ENCODE measurements around the gene FGF21. TPM values are rescaled to one million over a fixed set of nuclear protein-coding genes. Genes with fewer than 3 reads are reported as not detected.

The FGF21 gene, protein sequence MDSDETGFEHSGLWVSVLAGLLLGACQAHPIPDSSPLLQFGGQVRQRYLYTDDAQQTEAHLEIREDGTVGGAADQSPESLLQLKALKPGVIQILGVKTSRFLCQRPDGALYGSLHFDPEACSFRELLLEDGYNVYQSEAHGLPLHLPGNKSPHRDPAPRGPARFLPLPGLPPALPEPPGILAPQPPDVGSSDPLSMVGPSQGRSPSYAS
- total RNA-seq, result not detected
- total RNA-seq (2013), result not detected
- total RNA-seq, result 0 to 0.06 (median 0) reads per million in 29 experiments

DNA sequence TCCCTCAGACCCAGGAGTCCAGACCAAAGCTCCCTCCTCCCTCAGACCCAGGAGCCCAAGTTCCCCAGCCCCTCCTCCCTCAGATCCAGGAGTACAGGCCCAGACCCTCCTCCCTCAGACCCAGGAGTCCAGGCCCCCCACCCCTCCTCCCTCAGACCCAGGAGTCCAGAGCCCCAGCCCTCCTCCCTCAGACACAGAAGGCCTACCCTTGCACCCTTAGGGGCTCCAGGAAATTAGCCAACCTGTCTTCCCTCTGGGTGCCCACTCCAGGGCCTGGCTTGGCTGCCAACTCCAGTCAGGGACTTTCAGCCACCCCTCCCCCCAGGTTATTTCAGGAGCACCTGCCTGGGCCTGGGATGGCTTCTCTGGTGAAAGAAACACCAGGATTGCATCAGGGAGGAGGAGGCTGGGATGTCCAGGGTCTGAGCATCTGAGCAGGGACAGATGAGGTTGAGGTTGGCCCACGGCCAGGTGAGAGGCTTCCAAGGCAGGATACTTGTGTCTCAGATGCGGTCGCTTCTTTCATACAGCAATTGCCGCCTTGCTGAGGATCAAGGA is at the start of gene FGF21:
Gene FGF21 (plus strand): TSS at position 441 of the 558 bp plus-strand sequence. CDS start 713 bp downstream, outside the sequence.
- no peak within 1 kb of the TSS for H3K4me3 ChIP-seq (ENCODE audit: control insufficient read depth in 1 of 2, extremely low read depth in 1 of 2, low read length in 1 of 2)
- Mint-ChIP-seq H3K4me3 (peak within 1 kb of the TSS in 1 of 3 donors; percentile 84), H3K9me3 (no peaks in the 10 kb centered on the region), H3K27ac (no peak within 1 kb of the TSS), H3K4me1 (peaks cover 12 to 19% (median 19%) of the 10 kb centered on the region in 3 donors), H3K36me3 (no peaks in the 10 kb centered on the region), H3K27me3 (peaks cover 20 to 31% of the 10 kb centered on the region in 2 donors)
- ATAC-seq (replicated peaks in 1 of 4), result no peak
- peaks cover 2 to 21% of the 10 kb centered on the region in 2 experiments for H3K4me1 ChIP-seq (ENCODE audit: control insufficient read depth in 1 of 2, extremely low read depth in 1 of 2, insufficient read depth in 2 of 2, low read length in 2 of 2)
- H3K36me3 ChIP-seq (ENCODE audit: control insufficient read depth in 2 of 2, extremely low read depth in 1 of 2, insufficient read depth in 1 of 2, low read length in 1 of 2), result no peaks in the 10 kb centered on the region
- ChIA-PET POLR2A (interaction anchor here in 1 of 2 donors (0.7 kb wide), 1 partner anchor 122 kb away, joined by 3 read pairs; no protein-coding TSS in a partner anchor), CTCF (no interaction called here)
- H3K27ac ChIP-seq (ENCODE audit: low read length), result no peak within 1 kb of the TSS
- no peaks in the 10 kb centered on the region for H3K9me3 ChIP-seq
- peaks cover 0 to 81% of the 10 kb centered on the region in 2 experiments for H3K27me3 ChIP-seq (replicated peaks in 1 of 2; ENCODE audit: control insufficient read depth in 2 of 2, extremely low read depth in 1 of 2, insufficient read depth in 2 of 2, low read length in 1 of 2)
- no peak for DNase-seq
- 72% methylated on average over 3 of the region's 4 CpGs for WGBS (ENCODE audit: insufficient coverage)

DNA sequence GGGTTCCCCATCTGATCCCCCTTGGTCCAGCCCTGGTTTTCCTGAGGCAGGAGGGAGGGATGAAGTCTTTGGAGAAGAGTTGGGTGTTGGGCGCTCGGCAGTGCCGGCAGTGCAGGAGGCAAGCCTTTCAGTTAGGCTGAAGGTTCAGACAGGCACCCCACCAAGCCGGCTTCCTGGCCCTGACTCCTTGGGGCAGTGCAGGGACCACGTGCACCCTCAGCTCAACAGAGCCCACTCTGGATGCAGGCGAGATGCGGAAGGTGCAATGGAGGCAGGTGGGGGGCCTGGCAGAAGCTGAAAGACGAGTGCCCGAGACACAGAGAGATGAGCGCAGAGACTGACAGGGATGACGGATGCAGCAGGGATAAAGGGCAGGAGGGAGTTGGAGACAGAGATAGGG is 46.9 kb upstream of the FGF21 start:
- peaks cover 0 to 9% of the 10 kb centered on the region in 2 experiments for H3K4me1 ChIP-seq (ENCODE audit: control insufficient read depth in 1 of 2, extremely low read depth in 1 of 2, insufficient read depth in 2 of 2, low read length in 2 of 2)
- Mint-ChIP-seq H3K27ac (no peak overlapping the region), H3K4me1 (peaks cover 7 to 16% (median 8%) of the 10 kb centered on the region in 3 donors), H3K36me3 (peaks cover 23% of the 10 kb centered on the region), H3K27me3 (no peaks in the 10 kb centered on the region), H3K4me3 (no peak overlapping the region), H3K9me3 (no peaks in the 10 kb centered on the region)
- H3K27ac ChIP-seq (ENCODE audit: low read length), result no peak overlapping the region
- H3K4me3 ChIP-seq (ENCODE audit: control insufficient read depth in 1 of 2, extremely low read depth in 1 of 2, low read length in 1 of 2), result no peak overlapping the region
- no peaks in the 10 kb centered on the region for H3K9me3 ChIP-seq
- CTCF ChIA-PET, result no interaction called here
- 96% methylated on average over 11 of the region's 11 CpGs for WGBS (ENCODE audit: insufficient coverage)
- POLR2A ChIA-PET, result no interaction called here
- peaks cover 0 to 6% of the 10 kb centered on the region in 2 donors for H3K36me3 ChIP-seq (ENCODE audit: control insufficient read depth in 2 of 2, extremely low read depth in 1 of 2, insufficient read depth in 1 of 2, low read length in 1 of 2)
- DNase-seq (no peak), ATAC-seq (replicated peaks in 1 of 4) (no peak)
- no peaks in the 10 kb centered on the region for H3K27me3 ChIP-seq (replicated peaks in 1 of 2; ENCODE audit: control insufficient read depth in 2 of 2, extremely low read depth in 1 of 2, insufficient read depth in 2 of 2, low read length in 1 of 2)

DNA sequence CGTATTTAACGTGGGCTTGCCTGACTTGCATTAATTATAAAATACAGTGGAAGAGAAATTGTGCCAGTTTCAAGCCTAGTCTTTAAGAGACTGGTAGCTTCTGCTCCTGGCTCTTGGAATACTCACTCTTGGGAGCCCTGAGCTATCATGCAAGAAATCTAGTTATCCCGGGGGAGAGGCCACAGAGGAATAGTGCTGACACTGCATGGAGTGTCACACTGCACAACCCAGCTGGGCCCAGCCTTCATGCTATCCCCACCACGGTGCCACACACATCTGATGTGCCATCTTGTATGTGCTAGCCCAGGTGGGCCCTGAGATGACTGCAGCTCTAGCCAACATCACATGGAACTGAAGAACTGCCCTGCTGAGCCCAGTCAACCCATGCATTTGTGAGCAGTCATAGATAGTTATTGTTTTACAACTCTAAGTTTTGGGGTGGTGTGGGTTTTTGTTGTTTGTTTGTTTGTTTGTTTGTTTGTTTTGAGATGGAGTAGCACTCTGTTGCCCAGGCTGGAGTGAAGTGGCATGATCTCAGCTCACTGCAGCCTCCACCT is 44.1 kb upstream of the FGF21 start:
- peaks cover 7% of the 10 kb centered on the region for H3K36me3 Mint-ChIP-seq
- no peaks in the 10 kb centered on the region for H3K9me3 Mint-ChIP-seq
- Histone ChIP-seq H3K4me1 (ENCODE audit: control insufficient read depth in 1 of 2, extremely low read depth in 1 of 2, insufficient read depth in 2 of 2, low read length in 2 of 2) (peaks cover 2 to 21% of the 10 kb centered on the region in 2 experiments), H3K36me3 (ENCODE audit: control insufficient read depth in 2 of 2, extremely low read depth in 1 of 2, insufficient read depth in 1 of 2, low read length in 1 of 2) (peaks cover 0 to 2% of the 10 kb centered on the region in 2 donors), H3K27me3 (replicated peaks in 1 of 2; ENCODE audit: control insufficient read depth in 2 of 2, extremely low read depth in 1 of 2, insufficient read depth in 2 of 2, low read length in 1 of 2) (no peaks in the 10 kb centered on the region), H3K27ac (ENCODE audit: low read length) (no peak overlapping the region), H3K4me3 (ENCODE audit: control insufficient read depth in 1 of 2, extremely low read depth in 1 of 2, low read length in 1 of 2) (no peak overlapping the region), H3K9me3 (no peaks in the 10 kb centered on the region)
- WGBS (ENCODE audit: insufficient coverage), result 95% methylated on average over 2 of the region's 4 CpGs
- no peak overlapping the region for H3K27ac Mint-ChIP-seq
- ATAC-seq (replicated peaks in 1 of 4), result no peak
- no peak for DNase-seq
- H3K27me3 Mint-ChIP-seq, result no peaks in the 10 kb centered on the region
- H3K4me1 Mint-ChIP-seq, result peaks cover 17 to 23% (median 20%) of the 10 kb centered on the region in 3 donors
- ChIA-PET POLR2A (no interaction called here), CTCF (interaction anchor here in 1 of 2 donors (0.7 kb wide), 1 partner anchor 308 kb away, joined by 8 read pairs; no protein-coding TSS in a partner anchor)
- no peak overlapping the region for H3K4me3 Mint-ChIP-seq

DNA sequence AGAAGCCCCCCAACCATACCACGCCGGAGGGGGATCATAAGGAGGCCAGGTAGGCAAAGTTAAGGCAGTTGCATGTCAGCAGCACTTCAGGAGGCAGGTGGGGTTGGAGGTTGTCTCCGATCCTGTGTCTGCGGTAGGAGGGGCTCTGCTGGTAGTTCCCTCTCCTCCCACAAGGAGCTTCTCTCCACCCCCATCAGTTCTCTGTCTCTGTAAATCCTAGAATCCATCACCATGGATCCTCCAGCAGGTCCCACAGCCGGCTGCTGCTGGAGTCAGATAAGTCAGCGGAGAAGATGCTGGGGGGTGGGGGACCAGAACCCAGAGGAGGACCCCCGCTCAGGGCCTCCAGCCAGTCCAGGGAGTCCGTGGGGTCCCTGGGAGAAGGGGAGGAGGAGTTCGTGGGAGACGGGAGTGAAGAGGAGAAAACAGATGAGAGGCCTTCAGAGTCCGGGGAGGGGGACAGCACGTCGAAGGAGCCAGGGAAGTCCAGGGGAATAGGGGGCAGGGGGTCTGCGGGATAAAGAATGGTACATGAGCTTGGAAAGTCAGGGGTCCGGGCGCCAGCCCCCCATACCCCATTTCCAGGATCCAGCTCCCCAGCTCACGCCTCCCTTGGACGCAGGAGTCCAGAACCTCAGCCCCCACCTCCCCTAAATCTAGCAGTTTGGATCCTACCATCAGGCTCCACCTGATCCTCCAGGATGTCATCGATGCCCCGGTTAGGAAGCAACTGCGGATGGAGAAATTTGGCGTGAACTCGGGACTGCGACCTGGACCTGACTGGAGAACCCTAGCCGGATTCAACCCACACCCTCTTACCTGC is 42.1 kb upstream of the FGF21 start:
- POLR2A ChIA-PET, result no interaction called here
- peak overlapping the region; percentile 84 to 86 (median 85) for H3K4me3 Mint-ChIP-seq
- CTCF ChIA-PET, result interaction anchor here in 1 of 2 donors (0.5 to 0.8 kb wide), 2 partner anchors 75 to 643 kb away, joined by 3 to 7 read pairs; no protein-coding TSS in a partner anchor
- no peaks in the 10 kb centered on the region for H3K9me3 ChIP-seq
- no peak for ATAC-seq (replicated peaks in 1 of 4)
- no peaks in the 10 kb centered on the region for H3K36me3 Mint-ChIP-seq
- H3K36me3 ChIP-seq (ENCODE audit: control insufficient read depth in 2 of 2, extremely low read depth in 1 of 2, insufficient read depth in 1 of 2, low read length in 1 of 2), result no peaks in the 10 kb centered on the region
- H3K27me3 Mint-ChIP-seq, result no peaks in the 10 kb centered on the region
- WGBS (ENCODE audit: insufficient coverage), result 5% methylated on average over 13 of the region's 25 CpGs
- no peak overlapping the region for H3K27ac ChIP-seq (ENCODE audit: low read length)
- peaks cover 17 to 20% (median 18%) of the 10 kb centered on the region in 3 donors for H3K4me1 Mint-ChIP-seq
- H3K27ac Mint-ChIP-seq, result peak overlapping the region in 1 of 2 donors; percentile 79
- H3K4me1 ChIP-seq (ENCODE audit: control insufficient read depth in 1 of 2, extremely low read depth in 1 of 2, insufficient read depth in 2 of 2, low read length in 2 of 2), result peaks cover 2 to 21% of the 10 kb centered on the region in 2 experiments
- H3K4me3 ChIP-seq (ENCODE audit: control insufficient read depth in 1 of 2, extremely low read depth in 1 of 2, low read length in 1 of 2), result peak overlapping the region; percentile 60 to 74
- no peaks in the 10 kb centered on the region for H3K27me3 ChIP-seq (replicated peaks in 1 of 2; ENCODE audit: control insufficient read depth in 2 of 2, extremely low read depth in 1 of 2, insufficient read depth in 2 of 2, low read length in 1 of 2)
- peak in 1 of 35 experiments; percentile 33 for DNase-seq
- no peaks in the 10 kb centered on the region for H3K9me3 Mint-ChIP-seq

DNA sequence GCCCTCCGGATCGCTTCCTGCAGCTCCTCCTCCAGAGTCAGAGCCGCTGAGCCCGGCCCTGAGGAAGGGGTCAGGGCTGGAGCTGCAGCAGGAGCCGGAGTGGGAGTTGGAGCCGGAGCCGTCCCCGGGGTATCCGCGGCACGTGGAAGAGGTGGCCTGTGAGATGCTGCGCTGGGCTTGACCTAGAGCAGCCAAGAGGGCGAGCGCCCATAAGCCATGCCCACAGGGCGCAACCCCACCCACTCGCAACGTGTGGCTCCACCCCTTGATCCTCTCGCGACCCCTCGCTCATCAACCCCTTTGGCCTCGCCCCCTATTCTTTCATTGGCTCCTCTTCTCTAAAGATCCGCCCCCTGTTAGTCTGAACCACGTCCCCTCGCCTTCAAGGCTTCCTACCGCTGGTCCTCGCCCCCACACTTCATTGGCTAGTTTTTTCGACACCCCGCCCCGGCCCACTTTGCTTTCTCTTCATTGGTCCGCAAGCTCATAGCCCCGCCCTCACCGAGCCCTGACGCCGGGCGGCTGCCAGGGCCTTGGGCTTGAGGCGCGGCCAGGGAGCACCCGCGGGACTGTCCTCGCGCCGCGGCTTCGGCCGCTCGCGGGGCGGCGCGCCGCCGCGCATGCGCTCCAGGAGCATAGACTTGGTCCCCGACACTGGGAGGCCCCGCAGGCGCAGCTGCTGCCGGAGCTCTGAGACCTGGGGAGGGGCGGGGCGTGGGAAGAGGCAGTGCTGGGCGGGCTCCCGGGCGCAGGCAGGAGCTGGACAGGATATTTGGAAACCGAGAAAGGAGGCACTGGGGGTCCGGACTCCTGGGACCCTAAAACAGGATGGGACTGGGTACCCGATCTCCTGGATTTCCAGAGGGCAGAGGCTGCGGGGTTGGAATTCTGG is 41.2 kb upstream of the FGF21 start:
- H3K9me3 Mint-ChIP-seq, result no peaks in the 10 kb centered on the region
- H3K4me3 Mint-ChIP-seq, result peak overlapping the region; percentile 84 to 86 (median 85)
- peak; percentile 92 to 95 (median 94) for ATAC-seq (replicated peaks in 1 of 4)
- peaks cover 16 to 21% (median 17%) of the 10 kb centered on the region in 3 donors for H3K4me1 Mint-ChIP-seq
- no peaks in the 10 kb centered on the region for H3K27me3 Mint-ChIP-seq
- peak overlapping the region; percentile 79 to 80 for H3K27ac Mint-ChIP-seq
- ChIA-PET POLR2A (interaction anchor here in 1 of 2 donors (0.5 kb wide), 1 partner anchor 17 kb away, joined by 8 read pairs; no protein-coding TSS in a partner anchor), CTCF (interaction anchor here (0.5 to 0.7 kb wide), 2 partner anchors 22 to 114 kb away, joined by 3 to 4 read pairs; no protein-coding TSS in a partner anchor)
- peaks cover 2 to 21% of the 10 kb centered on the region in 2 experiments for H3K4me1 ChIP-seq (ENCODE audit: control insufficient read depth in 1 of 2, extremely low read depth in 1 of 2, insufficient read depth in 2 of 2, low read length in 2 of 2)
- WGBS (ENCODE audit: insufficient coverage), result 1% methylated on average over 57 of the region's 67 CpGs
- DNase-seq, result peak; percentile 90 to 98 (median 95)
- peak overlapping the region; percentile 69 for H3K27ac ChIP-seq (ENCODE audit: low read length)
- no peaks in the 10 kb centered on the region for H3K36me3 Mint-ChIP-seq
- H3K27me3 ChIP-seq (replicated peaks in 1 of 2; ENCODE audit: control insufficient read depth in 2 of 2, extremely low read depth in 1 of 2, insufficient read depth in 2 of 2, low read length in 1 of 2), result no peaks in the 10 kb centered on the region
- no peaks in the 10 kb centered on the region for H3K36me3 ChIP-seq (ENCODE audit: control insufficient read depth in 2 of 2, extremely low read depth in 1 of 2, insufficient read depth in 1 of 2, low read length in 1 of 2)
- no peaks in the 10 kb centered on the region for H3K9me3 ChIP-seq
- peak overlapping the region; percentile 60 to 74 for H3K4me3 ChIP-seq (ENCODE audit: control insufficient read depth in 1 of 2, extremely low read depth in 1 of 2, low read length in 1 of 2)

Measured in T-cell (primary cell).